GM23248 (cell line): ENCODE measurements around the gene FBXW11. TPM values are rescaled to one million over a fixed set of nuclear protein-coding genes. Genes with fewer than 3 reads are reported as not detected.

Experiments
- DNase-seq: peaks from one replicate; pipeline ENCODE4 v3.0.0-alpha.2; 2015
- H2AFZ ChIP-seq: fragments of 200-600 bp; sonication (generic); 2 replicates; pipeline ENCODE4 v1.6.1; 2016; ENCODE audit warnings: antibody characterized with exemption
- H3F3A ChIP-seq: fragments of 200-600 bp; sonication (generic); 2 replicates; pipeline ENCODE4 v1.6.1; 2016; ENCODE audit warnings: mild to moderate bottlenecking, antibody characterized with exemption, mixed run types; ENCODE audit not compliant: insufficient read depth
- H3K27ac ChIP-seq: fragments of 200-600 bp; sonication (generic); 2 replicates; pipeline ENCODE4 v1.5.1; 2016; ENCODE audit warnings: mild to moderate bottlenecking
- H3K27me3 ChIP-seq: fragments of 200-600 bp; sonication (generic); replicated peaks from 2 replicates; pipeline ENCODE4 v1.6.1; 2016; ENCODE audit warnings: mild to moderate bottlenecking; ENCODE audit not compliant: insufficient read depth
- H3K36me3 ChIP-seq: fragments of 200-600 bp; sonication (generic); 2 replicates; pipeline ENCODE4 v1.6.1; 2016; ENCODE audit warnings: low read depth, mild to moderate bottlenecking
- H3K4me1 ChIP-seq: fragments of 200-600 bp; sonication (generic); 2 replicates; pipeline ENCODE4 v1.6.1; 2016; ENCODE audit warnings: mild to moderate bottlenecking; ENCODE audit not compliant: insufficient read depth
- H3K4me2 ChIP-seq: fragments of 200-600 bp; sonication (generic); one replicate; pipeline ENCODE4 v1.6.1; 2016; ENCODE audit warnings: mild to moderate bottlenecking; ENCODE audit not compliant: unreplicated experiment
- H3K4me3 ChIP-seq: fragments of 200-600 bp; sonication (generic); 2 replicates; pipeline ENCODE4 v1.5.1; 2016; ENCODE audit warnings: mild to moderate bottlenecking
- H3K79me2 ChIP-seq: fragments of 200-600 bp; sonication (generic); 2 replicates; pipeline ENCODE4 v1.6.1; 2016; ENCODE audit warnings: mild to moderate bottlenecking; ENCODE audit not compliant: insufficient read depth
- H3K9ac ChIP-seq: fragments of 200-600 bp; sonication (generic); 2 replicates; pipeline ENCODE4 v1.6.1; 2016; ENCODE audit warnings: mild to moderate bottlenecking
- H3K9me2 ChIP-seq: fragments of 200-600 bp; sonication (generic); 2 replicates; pipeline ENCODE4 v1.6.1; 2016; ENCODE audit warnings: mixed run types, mild to moderate bottlenecking, moderate library complexity; ENCODE audit not compliant: insufficient read depth
- H3K9me3 ChIP-seq: fragments of 200-600 bp; sonication (generic); one replicate; pipeline ENCODE4 v1.6.1; 2017; ENCODE audit warnings: low read depth
- H4K20me1 ChIP-seq: fragments of 200-600 bp; sonication (generic); 2 replicates; pipeline ENCODE4 v1.6.0; 2016; ENCODE audit not compliant: insufficient read depth
- EZH2 ChIP-seq: fragments of 200-600 bp; sonication (generic); IDR thresholded peaks from 2 replicates; pipeline ENCODE4 v1.6.1; 2018; ENCODE audit warnings: antibody characterized with exemption, mild to moderate bottlenecking; ENCODE audit not compliant: insufficient read depth, poor library complexity, severe bottlenecking
- EZH2phosphoT487 ChIP-seq: fragments of 200-600 bp; sonication (generic); IDR thresholded peaks from 2 replicates; pipeline ENCODE4 v1.6.1; 2018; ENCODE audit warnings: antibody characterized with exemption, moderate library complexity, mild to moderate bottlenecking, low read depth; ENCODE audit not compliant: insufficient read depth
- whole genome bisulfite sequencing, 2 experiments: methylation state at CpG; one replicate each; pipeline ENCODE4 v1.1.6; 2015 to 2017; ENCODE audit warnings: low lambda C conversion rate in 2 of 2, low coverage in 1 of 2; ENCODE audit errors: missing lambda C conversion rate in 2 of 2; 5-methylcytosine and 5-hydroxymethylcytosine counted together
- in situ Hi-C: fragments of 300-500 bp; cut with MboI; formaldehyde crosslinking; loops from 2 replicates; pipeline ENCODE4 v1.15.0; 2020
- polyA plus RNA-seq: library from polyadenylated mRNA; unstranded; fragments of >200 nt; fragmentation: Nextera tagmentation; extraction: Ambion mirVana; gene quantifications from 2 replicates; pipeline ENCODE4 v1.2.1, GENCODE V29; 2016
- total RNA-seq: library from RNA; depleted of rRNA; stranded (reverse); fragments of >200 nt; shearing (Covaris generic); gene quantifications from 2 replicates; pipeline ENCODE4 v1.2.3, GENCODE V29; 2014

The FBXW11 gene
- total and polyA plus RNA-seq, 2 experiments from 2014 or later, result 30.6 to 78.0 TPM

GRCh38 chr5:171975877-171976667 is 30.4 kb downstream of the FBXW11 start:
- Histone ChIP-seq H3K4me1 (0 out of 2 replicates have a peak, but pooled peaks cover 10% of the 10 kb centered on the region), H3K27ac (no peak overlapping the region), H3K79me2 (peaks cover 100% of the 10 kb centered on the region), H3F3A (0 out of 2 replicates have a peak, but pooled peaks cover 4% of the 10 kb centered on the region), H3K9me2 (no peaks in the 10 kb centered on the region), H4K20me1 (peaks cover 20% of the 10 kb centered on the region; the same call in 1 of the 2 replicates), H3K36me3 (0 out of 2 replicates have a peak, but pooled peaks cover 10% of the 10 kb centered on the region), H3K9ac (no peak overlapping the region), H3K9me3 (no peaks in the 10 kb centered on the region), H3K27me3 (no peaks in the 10 kb centered on the region), H2AFZ (no peak overlapping the region), H3K4me3 (no peak overlapping the region), H3K4me2 (no peak overlapping the region)
- TF ChIP-seq EZH2phosphoT487, result no peak
- TF ChIP-seq EZH2, result no peak
- no peak for DNase-seq
- in situ Hi-C loops, result no loop called here
- WGBS, 2 experiments, result 43 to 48% methylated on average over 5 of the region's 5 CpGs

- H3K9ac ChIP-seq, result no peak overlapping the region
- no peaks in the 10 kb centered on the region for H3K9me3 ChIP-seq
- H3K4me2 ChIP-seq, result no peak overlapping the region
- H3K4me1 ChIP-seq, result 0 out of 2 replicates have a peak, but pooled peaks cover 10% of the 10 kb centered on the region
- H4K20me1 ChIP-seq, result peaks cover 20% of the 10 kb centered on the region; the same call in 1 of the 2 replicates
- peak; percentile 36 for DNase-seq
- H3K4me3 ChIP-seq, result no peak overlapping the region
- 71 to 76% methylated on average over 3 of the region's 3 CpGs for WGBS, 2 experiments
- TF ChIP-seq EZH2 (no peak), EZH2phosphoT487 (no peak)
- H3K36me3 ChIP-seq, result peaks cover 10% of the 10 kb centered on the region; the same call in 1 of the 2 replicates
- H2AFZ ChIP-seq, result no peak overlapping the region
- H3F3A ChIP-seq, result 0 out of 2 replicates have a peak, but pooled peaks cover 4% of the 10 kb centered on the region
- H3K9me2 ChIP-seq, result no peaks in the 10 kb centered on the region
- H3K27me3 ChIP-seq, result no peaks in the 10 kb centered on the region
- in situ Hi-C loops, result no loop called here
- no peak overlapping the region for H3K27ac ChIP-seq
- H3K79me2 ChIP-seq, result peaks cover 100% of the 10 kb centered on the region
Observed at GRCh38 chr5:171975262-171975876, 31.1 kb downstream of the FBXW11 start.

- no peaks in the 10 kb centered on the region; the same call in 1 of the 2 replicates for H3K36me3 ChIP-seq
- H3K4me2 ChIP-seq, result no peak overlapping the region
- WGBS, 2 experiments, result 92 to 100% methylated on average over 2 of the region's 2 CpGs
- no peak overlapping the region for H3K27ac ChIP-seq
- H3F3A ChIP-seq, result 0 out of 2 replicates have a peak, but pooled peaks cover 3% of the 10 kb centered on the region
- in situ Hi-C loops, result no loop called here
- TF ChIP-seq EZH2, result no peak
- no peak for TF ChIP-seq EZH2phosphoT487
- H3K4me1 ChIP-seq, result peaks cover 23% of the 10 kb centered on the region
- no peak overlapping the region for H3K4me3 ChIP-seq
- peaks cover 13% of the 10 kb centered on the region; the same call in 1 of the 2 replicates for H4K20me1 ChIP-seq
- peaks cover 100% of the 10 kb centered on the region for H3K79me2 ChIP-seq
- H2AFZ ChIP-seq, result no peak overlapping the region
- no peak for DNase-seq
- no peaks in the 10 kb centered on the region for H3K9me2 ChIP-seq
- H3K9ac ChIP-seq, result no peak overlapping the region
- H3K9me3 ChIP-seq, result no peaks in the 10 kb centered on the region
- no peaks in the 10 kb centered on the region for H3K27me3 ChIP-seq
Observed at GRCh38 chr5:171970826-171971225, 35.6 kb downstream of the FBXW11 start.

GRCh38 chr5:171969288-171969880 is 37.1 kb downstream of the FBXW11 start:
- Histone ChIP-seq H3K4me3 (no peak overlapping the region), H4K20me1 (peaks cover 13% of the 10 kb centered on the region; the same call in 1 of the 2 replicates), H3K9me3 (no peaks in the 10 kb centered on the region), H3F3A (0 out of 2 replicates have a peak, but pooled peaks cover 3% of the 10 kb centered on the region), H3K79me2 (peaks cover 100% of the 10 kb centered on the region), H3K36me3 (no peaks in the 10 kb centered on the region; the same call in 1 of the 2 replicates), H3K9ac (no peak overlapping the region), H3K27ac (peak overlapping the region; percentile 25; the same call in 1 of the 2 replicates), H3K4me1 (peaks cover 13% of the 10 kb centered on the region), H3K27me3 (no peaks in the 10 kb centered on the region), H2AFZ (no peak overlapping the region), H3K4me2 (peak overlapping the region; percentile 6), H3K9me2 (no peaks in the 10 kb centered on the region)
- in situ Hi-C loops, result no loop called here
- WGBS, 2 experiments, result 31 to 35% methylated on average over 4 of the region's 4 CpGs
- TF ChIP-seq EZH2, result no peak
- TF ChIP-seq EZH2phosphoT487, result no peak
- peak; percentile 50 for DNase-seq
